GM23248 (cell line): ENCODE measurements around the gene SBK3. TPM values are rescaled to one million over a fixed set of nuclear protein-coding genes. Genes with fewer than 3 reads are reported as not detected.

ENCODE experiments used
- DNase-seq: peaks from one replicate; pipeline ENCODE4 v3.0.0-alpha.2; 2015
- H2AFZ ChIP-seq: fragments of 200-600 bp; sonication (generic); 2 replicates; pipeline ENCODE4 v1.6.1; 2016; ENCODE audit warnings: antibody characterized with exemption
- H3F3A ChIP-seq: fragments of 200-600 bp; sonication (generic); 2 replicates; pipeline ENCODE4 v1.6.1; 2016; ENCODE audit warnings: mild to moderate bottlenecking, antibody characterized with exemption, mixed run types; ENCODE audit not compliant: insufficient read depth
- H3K27ac ChIP-seq: fragments of 200-600 bp; sonication (generic); 2 replicates; pipeline ENCODE4 v1.5.1; 2016; ENCODE audit warnings: mild to moderate bottlenecking
- H3K27me3 ChIP-seq: fragments of 200-600 bp; sonication (generic); replicated peaks from 2 replicates; pipeline ENCODE4 v1.6.1; 2016; ENCODE audit warnings: mild to moderate bottlenecking; ENCODE audit not compliant: insufficient read depth
- H3K36me3 ChIP-seq: fragments of 200-600 bp; sonication (generic); 2 replicates; pipeline ENCODE4 v1.6.1; 2016; ENCODE audit warnings: low read depth, mild to moderate bottlenecking
- H3K4me1 ChIP-seq: fragments of 200-600 bp; sonication (generic); 2 replicates; pipeline ENCODE4 v1.6.1; 2016; ENCODE audit warnings: mild to moderate bottlenecking; ENCODE audit not compliant: insufficient read depth
- H3K4me2 ChIP-seq: fragments of 200-600 bp; sonication (generic); one replicate; pipeline ENCODE4 v1.6.1; 2016; ENCODE audit warnings: mild to moderate bottlenecking; ENCODE audit not compliant: unreplicated experiment
- H3K4me3 ChIP-seq: fragments of 200-600 bp; sonication (generic); 2 replicates; pipeline ENCODE4 v1.5.1; 2016; ENCODE audit warnings: mild to moderate bottlenecking
- H3K79me2 ChIP-seq: fragments of 200-600 bp; sonication (generic); 2 replicates; pipeline ENCODE4 v1.6.1; 2016; ENCODE audit warnings: mild to moderate bottlenecking; ENCODE audit not compliant: insufficient read depth
- H3K9ac ChIP-seq: fragments of 200-600 bp; sonication (generic); 2 replicates; pipeline ENCODE4 v1.6.1; 2016; ENCODE audit warnings: mild to moderate bottlenecking
- H3K9me2 ChIP-seq: fragments of 200-600 bp; sonication (generic); 2 replicates; pipeline ENCODE4 v1.6.1; 2016; ENCODE audit warnings: mixed run types, mild to moderate bottlenecking, moderate library complexity; ENCODE audit not compliant: insufficient read depth
- H3K9me3 ChIP-seq: fragments of 200-600 bp; sonication (generic); one replicate; pipeline ENCODE4 v1.6.1; 2017; ENCODE audit warnings: low read depth
- H4K20me1 ChIP-seq: fragments of 200-600 bp; sonication (generic); 2 replicates; pipeline ENCODE4 v1.6.0; 2016; ENCODE audit not compliant: insufficient read depth
- EZH2 ChIP-seq: fragments of 200-600 bp; sonication (generic); IDR thresholded peaks from 2 replicates; pipeline ENCODE4 v1.6.1; 2018; ENCODE audit warnings: antibody characterized with exemption, mild to moderate bottlenecking; ENCODE audit not compliant: insufficient read depth, poor library complexity, severe bottlenecking
- EZH2phosphoT487 ChIP-seq: fragments of 200-600 bp; sonication (generic); IDR thresholded peaks from 2 replicates; pipeline ENCODE4 v1.6.1; 2018; ENCODE audit warnings: antibody characterized with exemption, moderate library complexity, mild to moderate bottlenecking, low read depth; ENCODE audit not compliant: insufficient read depth
- WGBS, 2 experiments: methylation state at CpG; one replicate each; pipeline ENCODE4 v1.1.6; 2015 to 2017; ENCODE audit warnings: low lambda C conversion rate in 2 of 2, low coverage in 1 of 2; ENCODE audit errors: missing lambda C conversion rate in 2 of 2; 5-methylcytosine and 5-hydroxymethylcytosine counted together
- in situ Hi-C: fragments of 300-500 bp; cut with MboI; formaldehyde crosslinking; loops from 2 replicates; pipeline ENCODE4 v1.15.0; 2020
- polyA plus RNA-seq: library from polyadenylated mRNA; unstranded; fragments of >200 nt; fragmentation: Nextera tagmentation; extraction: Ambion mirVana; gene quantifications from 2 replicates; pipeline ENCODE4 v1.2.1, GENCODE V29; 2016
- total RNA-seq: library from RNA; depleted of rRNA; stranded (reverse); fragments of >200 nt; shearing (Covaris generic); gene quantifications from 2 replicates; pipeline ENCODE4 v1.2.3, GENCODE V29; 2014

Gene SBK3
- total and polyA plus RNA-seq, 2 experiments from 2014 or later = not detected

- peaks cover 12% of the 10 kb centered on the region; the same call in 1 of the 2 replicates for H3F3A ChIP-seq
- H3K27ac ChIP-seq = no peak overlapping the region
- H3K9ac ChIP-seq = no peak overlapping the region
- no peaks in the 10 kb centered on the region for H4K20me1 ChIP-seq
- WGBS, 2 experiments = 71 to 74% methylated on average over 11 to 23 of the region's 23 CpGs
- H2AFZ ChIP-seq = no peak overlapping the region
- no peaks in the 10 kb centered on the region for H3K79me2 ChIP-seq
- no peaks in the 10 kb centered on the region for H3K9me3 ChIP-seq
- peaks cover 15% of the 10 kb centered on the region for H3K4me1 ChIP-seq
- TF ChIP-seq EZH2 (no peak), EZH2phosphoT487 (no peak)
- H3K27me3 ChIP-seq = no peaks in the 10 kb centered on the region
- no peak for DNase-seq
- no peak overlapping the region for H3K4me3 ChIP-seq
- in situ Hi-C loops = no loop called here
- H3K4me2 ChIP-seq = no peak overlapping the region
- no peaks in the 10 kb centered on the region for H3K36me3 ChIP-seq
- H3K9me2 ChIP-seq = no peaks in the 10 kb centered on the region
Measured at GRCh38 chr19:55544776-55545439, 435 bp downstream of the SBK3 start.

GRCh38 chr19:55544014-55544413 lies 1.3 kb downstream of the SBK3 start:
- Histone ChIP-seq H3K27ac (no peak overlapping the region), H3K9me3 (no peaks in the 10 kb centered on the region), H3K9ac (no peak overlapping the region), H3K4me1 (peaks cover 15% of the 10 kb centered on the region), H3K27me3 (no peaks in the 10 kb centered on the region), H3K4me3 (no peak overlapping the region), H3F3A (peaks cover 12% of the 10 kb centered on the region; the same call in 1 of the 2 replicates), H3K79me2 (no peaks in the 10 kb centered on the region), H4K20me1 (no peaks in the 10 kb centered on the region), H2AFZ (no peak overlapping the region), H3K36me3 (no peaks in the 10 kb centered on the region), H3K9me2 (no peaks in the 10 kb centered on the region), H3K4me2 (no peak overlapping the region)
- no peak for DNase-seq
- WGBS, 2 experiments = 68 to 80% methylated on average over 11 to 15 of the region's 15 CpGs
- TF ChIP-seq EZH2 (no peak), EZH2phosphoT487 (no peak)
- in situ Hi-C loops = no loop called here

GRCh38 chr19:55543567-55543966 lies 1.8 kb downstream of the SBK3 start:
- Histone ChIP-seq H3K9me3 (no peaks in the 10 kb centered on the region), H3K4me3 (no peak overlapping the region), H3F3A (peaks cover 11% of the 10 kb centered on the region; the same call in 1 of the 2 replicates), H3K4me1 (peaks cover 15% of the 10 kb centered on the region), H3K4me2 (no peak overlapping the region), H3K9me2 (no peaks in the 10 kb centered on the region), H3K27ac (no peak overlapping the region), H3K79me2 (no peaks in the 10 kb centered on the region), H3K27me3 (no peaks in the 10 kb centered on the region), H2AFZ (no peak overlapping the region), H4K20me1 (no peaks in the 10 kb centered on the region), H3K36me3 (no peaks in the 10 kb centered on the region), H3K9ac (no peak overlapping the region)
- WGBS, 2 experiments = 27 to 48% methylated on average over 3 to 5 of the region's 5 CpGs
- DNase-seq = no peak
- in situ Hi-C loops = no loop called here
- TF ChIP-seq EZH2 = no peak
- no peak for TF ChIP-seq EZH2phosphoT487

GRCh38 chr19:55542292-55542855 lies 3.0 kb downstream of the SBK3 start:
- H3K9me3 ChIP-seq = no peaks in the 10 kb centered on the region
- peaks cover 11% of the 10 kb centered on the region for H3K4me1 ChIP-seq
- no peak overlapping the region for H3K27ac ChIP-seq
- H3K9ac ChIP-seq = no peak overlapping the region
- H3K4me2 ChIP-seq = no peak overlapping the region
- no peak for TF ChIP-seq EZH2
- TF ChIP-seq EZH2phosphoT487 = no peak
- H4K20me1 ChIP-seq = no peaks in the 10 kb centered on the region
- no peaks in the 10 kb centered on the region for H3K79me2 ChIP-seq
- no peak for DNase-seq
- in situ Hi-C loops = no loop called here
- no peaks in the 10 kb centered on the region for H3F3A ChIP-seq
- H3K9me2 ChIP-seq = no peaks in the 10 kb centered on the region
- no peaks in the 10 kb centered on the region for H3K36me3 ChIP-seq
- H3K4me3 ChIP-seq = no peak overlapping the region
- 57 to 66% methylated on average over 2 to 7 of the region's 7 CpGs for WGBS, 2 experiments
- no peaks in the 10 kb centered on the region for H3K27me3 ChIP-seq
- H2AFZ ChIP-seq = no peak overlapping the region
